Activated naive CD8-positive, alpha-beta T cell treated with anti-CD3 and anti-CD28 coated beads for 36 hours (primary cell): ENCODE data around the gene WDR35. TPM values are rescaled to one million over a fixed set of nuclear protein-coding genes. Genes with fewer than 3 reads are reported as not detected.
"Not testable (repeated sequence)": the region's sequence is repeated elsewhere in the genome, so short reads cannot be mapped to it uniquely, and the experiment has no call there.

Experiments
- DNase-seq: peaks from one replicate; pipeline ENCODE4 v3.0.0; 2021
- H3K27ac Mint-ChIP-seq: one replicate; pipeline ENCODE4 v1.8.0; 2022; ENCODE audit warnings: mild to moderate bottlenecking, moderate library complexity, mixed read lengths
- H3K27me3 Mint-ChIP-seq: one replicate; pipeline ENCODE4 v1.8.0; 2022; ENCODE audit warnings: mild to moderate bottlenecking, mixed read lengths
- H3K36me3 Mint-ChIP-seq: one replicate; pipeline ENCODE4 v1.8.0; 2021; ENCODE audit warnings: mild to moderate bottlenecking, mixed read lengths
- H3K4me1 Mint-ChIP-seq: one replicate; pipeline ENCODE4 v1.8.0; 2021; ENCODE audit warnings: mixed read lengths
- H3K4me3 Mint-ChIP-seq: one replicate; pipeline ENCODE4 v1.8.0; 2022; ENCODE audit warnings: mild to moderate bottlenecking, moderate library complexity, mixed read lengths
- H3K9me3 Mint-ChIP-seq: one replicate; pipeline ENCODE4 v1.8.0; 2022; ENCODE audit warnings: mixed read lengths
- total RNA-seq, 2 experiments: library from RNA; stranded (reverse); gene quantifications; one replicate each; pipeline ENCODE4 v1.2.3, GENCODE V29; 2021

Gene WDR35
- total RNA-seq, 2 experiments from 2014 or later = 10.1 to 10.2 TPM

GRCh38 chr2:19898592-19899329 lies 91.1 kb downstream of the WDR35 start:
- peaks cover 49% of the 10 kb centered on the region for H3K4me1 Mint-ChIP-seq
- peaks cover 12% of the 10 kb centered on the region for H3K36me3 Mint-ChIP-seq
- no peaks in the 10 kb centered on the region for H3K27me3 Mint-ChIP-seq
- peak overlapping the region; percentile 23 for H3K27ac Mint-ChIP-seq
- peaks cover 2% of the 10 kb centered on the region for H3K9me3 Mint-ChIP-seq
- peak overlapping the region; percentile 15 for H3K4me3 Mint-ChIP-seq
- no peak for DNase-seq

GRCh38 chr2:19897623-19898245 lies 92.2 kb downstream of the WDR35 start:
- no peak for DNase-seq
- Mint-ChIP-seq H3K4me3 (peak overlapping the region; percentile 45), H3K4me1 (peaks cover 50% of the 10 kb centered on the region), H3K36me3 (peaks cover 13% of the 10 kb centered on the region), H3K27ac (peak overlapping the region; percentile 59), H3K9me3 (no peaks in the 10 kb centered on the region), H3K27me3 (no peaks in the 10 kb centered on the region)

- Mint-ChIP-seq H3K36me3 (peaks cover 22% of the 10 kb centered on the region), H3K4me3 (peak overlapping the region; percentile 25), H3K4me1 (peaks cover 59% of the 10 kb centered on the region), H3K27me3 (no peaks in the 10 kb centered on the region), H3K9me3 (no peaks in the 10 kb centered on the region), H3K27ac (peak overlapping the region; percentile 74)
- no peak for DNase-seq
Measured at GRCh38 chr2:19895535-19895934, 94.4 kb downstream of the WDR35 start.

GRCh38 chr2:19894134-19894792 lies 95.6 kb downstream of the WDR35 start:
- DNase-seq = no peak
- Mint-ChIP-seq H3K4me3 (peak overlapping the region; percentile 3), H3K9me3 (no peaks in the 10 kb centered on the region), H3K36me3 (peaks cover 22% of the 10 kb centered on the region), H3K4me1 (peaks cover 57% of the 10 kb centered on the region), H3K27ac (peak overlapping the region; percentile 49), H3K27me3 (no peaks in the 10 kb centered on the region)

GRCh38 chr2:19893520-19894133 lies 96.3 kb downstream of the WDR35 start:
- DNase-seq = no peak
- H3K4me1 Mint-ChIP-seq = peaks cover 54% of the 10 kb centered on the region
- no peaks in the 10 kb centered on the region for H3K9me3 Mint-ChIP-seq
- H3K36me3 Mint-ChIP-seq = peaks cover 19% of the 10 kb centered on the region
- H3K27ac Mint-ChIP-seq = no peak overlapping the region
- H3K27me3 Mint-ChIP-seq = no peaks in the 10 kb centered on the region
- no peak overlapping the region for H3K4me3 Mint-ChIP-seq

GRCh38 chr2:19891971-19892370 lies 97.9 kb downstream of the WDR35 start:
- not testable (repeated sequence) for H3K27ac Mint-ChIP-seq, H3K27me3 Mint-ChIP-seq, H3K9me3 Mint-ChIP-seq, DNase-seq
- Mint-ChIP-seq H3K36me3 (peaks cover 14% of the 10 kb centered on the region), H3K4me1 (peaks cover 43% of the 10 kb centered on the region), H3K4me3 (peak overlapping the region; percentile 26)

- no peak for DNase-seq
- Mint-ChIP-seq H3K4me3 (no peak overlapping the region), H3K27me3 (no peaks in the 10 kb centered on the region), H3K36me3 (peaks cover 14% of the 10 kb centered on the region), H3K27ac (no peak overlapping the region), H3K4me1 (peaks cover 30% of the 10 kb centered on the region), H3K9me3 (no peaks in the 10 kb centered on the region)
Measured at GRCh38 chr2:19890104-19890503, 99.8 kb downstream of the WDR35 start.

GRCh38 chr2:19888831-19889230 lies 101.1 kb downstream of the WDR35 start:
- peaks cover 20% of the 10 kb centered on the region for H3K4me1 Mint-ChIP-seq
- no peak overlapping the region for H3K27ac Mint-ChIP-seq
- no peaks in the 10 kb centered on the region for H3K27me3 Mint-ChIP-seq
- H3K9me3 Mint-ChIP-seq = no peaks in the 10 kb centered on the region
- DNase-seq = no peak
- H3K4me3 Mint-ChIP-seq = no peak overlapping the region
- H3K36me3 Mint-ChIP-seq = peaks cover 14% of the 10 kb centered on the region

- no peak overlapping the region for H3K27ac Mint-ChIP-seq
- H3K9me3 Mint-ChIP-seq = no peaks in the 10 kb centered on the region
- no peak for DNase-seq
- H3K27me3 Mint-ChIP-seq = no peaks in the 10 kb centered on the region
- H3K4me1 Mint-ChIP-seq = peaks cover 11% of the 10 kb centered on the region
- H3K4me3 Mint-ChIP-seq = no peak overlapping the region
- H3K36me3 Mint-ChIP-seq = peaks cover 8% of the 10 kb centered on the region
Measured at GRCh38 chr2:19887510-19887909, 102.4 kb downstream of the WDR35 start.

GRCh38 chr2:19886261-19886660 lies 103.6 kb downstream of the WDR35 start:
- DNase-seq = no peak
- Mint-ChIP-seq H3K4me1 (peaks cover 4% of the 10 kb centered on the region), H3K4me3 (no peak overlapping the region), H3K36me3 (peaks cover under 1% of the 10 kb centered on the region), H3K27me3 (no peaks in the 10 kb centered on the region), H3K9me3 (no peaks in the 10 kb centered on the region), H3K27ac (no peak overlapping the region)

GRCh38 chr2:19885791-19886190 lies 104.1 kb downstream of the WDR35 start:
- no peak overlapping the region for H3K4me3 Mint-ChIP-seq

GRCh38 chr2:19883971-19884720 lies 105.8 kb downstream of the WDR35 start:
- no peak for DNase-seq
- no peaks in the 10 kb centered on the region for H3K9me3 Mint-ChIP-seq
- H3K36me3 Mint-ChIP-seq = peaks cover 8% of the 10 kb centered on the region
- H3K27me3 Mint-ChIP-seq = no peaks in the 10 kb centered on the region
- peaks cover 1% of the 10 kb centered on the region for H3K4me1 Mint-ChIP-seq
- H3K27ac Mint-ChIP-seq = no peak overlapping the region
- H3K4me3 Mint-ChIP-seq = no peak overlapping the region

More at GRCh38 chr2:19885791-19886190, 104.1 kb downstream of the WDR35 start:
- Mint-ChIP-seq H3K27me3 (no peaks in the 10 kb centered on the region), H3K4me1 (peaks cover 4% of the 10 kb centered on the region), H3K27ac (no peak overlapping the region), H3K36me3 (peaks cover 4% of the 10 kb centered on the region), H3K9me3 (no peaks in the 10 kb centered on the region)
- no peak for DNase-seq

GRCh38 chr2:19883486-19883885 lies 106.4 kb downstream of the WDR35 start:
- Mint-ChIP-seq H3K4me1 (no peaks in the 10 kb centered on the region), H3K27ac (peak overlapping the region; percentile 57), H3K27me3 (no peaks in the 10 kb centered on the region), H3K9me3 (no peaks in the 10 kb centered on the region), H3K4me3 (no peak overlapping the region), H3K36me3 (peaks cover 9% of the 10 kb centered on the region)
- DNase-seq = no peak

- Mint-ChIP-seq H3K27ac (no peak overlapping the region), H3K27me3 (no peaks in the 10 kb centered on the region), H3K36me3 (peaks cover 9% of the 10 kb centered on the region), H3K4me1 (no peaks in the 10 kb centered on the region), H3K9me3 (no peaks in the 10 kb centered on the region), H3K4me3 (no peak overlapping the region)
- no peak for DNase-seq
Measured at GRCh38 chr2:19882286-19882685, 107.6 kb downstream of the WDR35 start.

- no peak for DNase-seq
- Mint-ChIP-seq H3K9me3 (no peaks in the 10 kb centered on the region), H3K27ac (no peak overlapping the region), H3K4me1 (no peaks in the 10 kb centered on the region), H3K36me3 (peaks cover 10% of the 10 kb centered on the region), H3K4me3 (no peak overlapping the region), H3K27me3 (no peaks in the 10 kb centered on the region)
Measured at GRCh38 chr2:19881908-19882265, 108.0 kb downstream of the WDR35 start.
